ENCODE results near the gene SFTPA2.

DNA sequence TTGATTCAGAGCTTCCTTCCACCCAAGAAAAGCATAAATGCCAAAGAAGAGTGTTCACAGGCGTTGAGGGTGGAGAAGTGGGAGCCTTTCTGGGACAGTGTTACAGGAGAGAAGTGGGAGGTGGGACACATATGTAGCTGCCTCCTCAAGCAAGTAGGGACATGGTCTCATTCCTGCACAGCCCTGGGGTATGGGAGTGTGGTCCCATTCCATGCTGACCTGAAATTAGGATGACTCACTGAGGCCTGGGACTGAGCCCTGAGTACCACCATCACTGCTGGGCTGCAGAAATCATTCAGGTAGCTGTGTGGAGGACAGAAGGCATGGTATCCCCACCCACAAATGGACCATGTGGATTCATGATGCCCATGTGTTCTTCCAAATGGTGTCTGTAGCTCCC is 33.2 kb upstream of the SFTPA2 start:
- TF ChIP-seq, protein P1, sequence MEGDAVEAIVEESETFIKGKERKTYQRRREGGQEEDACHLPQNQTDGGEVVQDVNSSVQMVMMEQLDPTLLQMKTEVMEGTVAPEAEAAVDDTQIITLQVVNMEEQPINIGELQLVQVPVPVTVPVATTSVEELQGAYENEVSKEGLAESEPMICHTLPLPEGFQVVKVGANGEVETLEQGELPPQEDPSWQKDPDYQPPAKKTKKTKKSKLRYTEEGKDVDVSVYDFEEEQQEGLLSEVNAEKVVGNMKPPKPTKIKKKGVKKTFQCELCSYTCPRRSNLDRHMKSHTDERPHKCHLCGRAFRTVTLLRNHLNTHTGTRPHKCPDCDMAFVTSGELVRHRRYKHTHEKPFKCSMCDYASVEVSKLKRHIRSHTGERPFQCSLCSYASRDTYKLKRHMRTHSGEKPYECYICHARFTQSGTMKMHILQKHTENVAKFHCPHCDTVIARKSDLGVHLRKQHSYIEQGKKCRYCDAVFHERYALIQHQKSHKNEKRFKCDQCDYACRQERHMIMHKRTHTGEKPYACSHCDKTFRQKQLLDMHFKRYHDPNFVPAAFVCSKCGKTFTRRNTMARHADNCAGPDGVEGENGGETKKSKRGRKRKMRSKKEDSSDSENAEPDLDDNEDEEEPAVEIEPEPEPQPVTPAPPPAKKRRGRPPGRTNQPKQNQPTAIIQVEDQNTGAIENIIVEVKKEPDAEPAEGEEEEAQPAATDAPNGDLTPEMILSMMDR (IDR thresholded peaks at IDR 0.05; ENCODE audit: low read depth, low read length, missing input control), result no peak
- TF ChIP-seq RAD21 (IDR thresholded peaks at IDR 0.05), result no peak
- TF ChIP-seq GABPA (IDR thresholded peaks at IDR 0.05 in 1 of 2, conservative IDR thresholded peaks at IDR 0.05 in 1 of 2), result no peak
- no peak for TF ChIP-seq YY1 (IDR thresholded peaks at IDR 0.05)
- TF ChIP-seq, protein P2, sequence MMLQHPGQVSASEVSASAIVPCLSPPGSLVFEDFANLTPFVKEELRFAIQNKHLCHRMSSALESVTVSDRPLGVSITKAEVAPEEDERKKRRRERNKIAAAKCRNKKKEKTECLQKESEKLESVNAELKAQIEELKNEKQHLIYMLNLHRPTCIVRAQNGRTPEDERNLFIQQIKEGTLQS (IDR thresholded peaks at IDR 0.05), result no peak
